HCT116 (cell line): ENCODE measurements around the gene AUTS2.

Experiments used
- ATF3 ChIP-seq: IDR thresholded peaks from 2 replicates; pipeline ENCODE4 v1.6.1; 2012
- CTCF ChIP-seq, 3 experiments: fragments of 200-600 bp in 1 of 3; sonication (generic) in 1 of 3; IDR thresholded peaks in 2 of 3; conservative IDR thresholded peaks in 1 of 3; 2 replicates each; pipeline ENCODE4 v1.5.1; 2012 to 2017; ENCODE audit warnings: low read depth in 2 of 3, low read length in 2 of 3, antibody characterized with exemption in 1 of 3, borderline replicate concordance in 1 of 3, control low read depth in 1 of 3, mild to moderate bottlenecking in 1 of 3, mixed read lengths in 1 of 3, mixed run types in 1 of 3, moderate library complexity in 1 of 3; ENCODE audit not compliant: insufficient read depth in 1 of 3
- EZH2 ChIP-seq: fragments of 200-600 bp; sonication (generic); IDR thresholded peaks from 2 replicates; pipeline ENCODE4 v1.6.1; 2017; ENCODE audit warnings: antibody characterized with exemption, mixed run types
- EZH2phosphoT487 ChIP-seq: fragments of 200-600 bp; IDR thresholded peaks from 2 replicates; pipeline ENCODE4 v1.6.1; 2018; ENCODE audit warnings: antibody characterized with exemption, borderline replicate concordance
- MAX ChIP-seq: IDR thresholded peaks from 2 replicates; pipeline ENCODE4 v1.6.1; 2012
- POLR2A ChIP-seq: IDR thresholded peaks from 2 replicates; pipeline ENCODE4 v1.7.0; 2011; ENCODE audit warnings: borderline replicate concordance; ENCODE audit not compliant: insufficient read depth, insufficient read length; ENCODE audit errors: extremely low read depth
- POLR2AphosphoS5 ChIP-seq: IDR thresholded peaks from 2 replicates; pipeline ENCODE4 v1.6.1; 2011; ENCODE audit warnings: mild to moderate bottlenecking, low read depth, low read length, moderate library complexity
- RAD21 ChIP-seq: IDR thresholded peaks from 2 replicates; pipeline ENCODE4 v1.6.1; 2012; ENCODE audit warnings: low read depth, mild to moderate bottlenecking
- SIN3A ChIP-seq: IDR thresholded peaks from 2 replicates; pipeline ENCODE4 v1.6.1; 2012; ENCODE audit warnings: low read depth
- ZBTB33 ChIP-seq: IDR thresholded peaks from 2 replicates; pipeline ENCODE4 v1.6.1; 2011; ENCODE audit warnings: mild to moderate bottlenecking, low read length, moderate library complexity; ENCODE audit not compliant: insufficient replicate concordance; ENCODE audit errors: extremely low read depth

- no peak for TF ChIP-seq CTCF (IDR thresholded peaks at IDR 0.05 in 2 of 3, conservative IDR thresholded peaks at IDR 0.05 in 1 of 3; ENCODE audit: borderline replicate concordance in 1 of 3, insufficient read depth in 1 of 3, low read depth in 2 of 3, low read length in 2 of 3)
- no peak for TF ChIP-seq POLR2A
- no peak for TF ChIP-seq MAX
- no peak for TF ChIP-seq POLR2AphosphoS5
- no peak for TF ChIP-seq EZH2
- no peak for TF ChIP-seq RAD21
- TF ChIP-seq EZH2phosphoT487: no peak
- no peak for TF ChIP-seq SIN3A
- no peak for TF ChIP-seq ZBTB33
- TF ChIP-seq ATF3: no peak
Observed at GRCh38 chr7:70183278-70183677, 585.0 kb downstream of the AUTS2 start.
